ENCODE data around the gene GRIP2.

GRIP2 gene

GRCh38 chr3:14508505-14508819 lies 31.7 kb downstream of the GRIP2 start:
- no peak for DNase-seq (ENCODE audit: low read depth in 2 of 3, low spot score in 1 of 3)

GRCh38 chr3:14507757-14508504 lies 32.2 kb downstream of the GRIP2 start:
- no peak for DNase-seq (ENCODE audit: low read depth in 2 of 3, low spot score in 1 of 3)

GRCh38 chr3:14507305-14507741 lies 32.8 kb downstream of the GRIP2 start:
- DNase-seq (ENCODE audit: low read depth in 2 of 3, low spot score in 1 of 3): no peak

GRCh38 chr3:14506626-14507304 lies 33.4 kb downstream of the GRIP2 start:
- DNase-seq (ENCODE audit: low read depth in 2 of 3, low spot score in 1 of 3): no peak

- no peak for DNase-seq (ENCODE audit: low read depth in 2 of 3, low spot score in 1 of 3)
These were observed 34.2 kb downstream of the GRIP2 start for GRCh38 chr3:14505803-14506500.

GRCh38 chr3:14505001-14505802 lies 34.9 kb downstream of the GRIP2 start:
- DNase-seq (ENCODE audit: low read depth in 2 of 3, low spot score in 1 of 3): no peak

- DNase-seq (ENCODE audit: low read depth in 2 of 3, low spot score in 1 of 3): no peak
These were observed 36.5 kb downstream of the GRIP2 start for GRCh38 chr3:14503706-14504065.

- no peak for DNase-seq (ENCODE audit: low read depth in 2 of 3, low spot score in 1 of 3)
These were observed 37.0 kb downstream of the GRIP2 start for GRCh38 chr3:14503033-14503705.

GRCh38 chr3:14502472-14502871 lies 37.7 kb downstream of the GRIP2 start:
- no peak for DNase-seq (ENCODE audit: low read depth in 2 of 3, low spot score in 1 of 3)

GRCh38 chr3:14497321-14497720 lies 42.8 kb downstream of the GRIP2 start:
- DNase-seq (ENCODE audit: low read depth in 2 of 3, low spot score in 1 of 3): no peak

- no peak for DNase-seq (ENCODE audit: low read depth in 2 of 3, low spot score in 1 of 3)
These were observed 43.8 kb downstream of the GRIP2 start for GRCh38 chr3:14496351-14496750.

GRCh38 chr3:14494973-14495300 lies 45.2 kb downstream of the GRIP2 start:
- DNase-seq (ENCODE audit: low read depth in 2 of 3, low spot score in 1 of 3): no peak

GRCh38 chr3:14494279-14494972 lies 45.7 kb downstream of the GRIP2 start:
- DNase-seq (ENCODE audit: low read depth in 2 of 3, low spot score in 1 of 3): no peak

GRCh38 chr3:14492948-14493881 lies 46.9 kb downstream of the GRIP2 start:
- DNase-seq (ENCODE audit: low read depth in 2 of 3, low spot score in 1 of 3): no peak

- DNase-seq (ENCODE audit: low read depth in 2 of 3, low spot score in 1 of 3): no peak
These were observed 48.5 kb downstream of the GRIP2 start for GRCh38 chr3:14491396-14492190.

- DNase-seq (ENCODE audit: low read depth in 2 of 3, low spot score in 1 of 3): no peak
These were observed 49.3 kb downstream of the GRIP2 start for GRCh38 chr3:14490831-14491230.

- no peak for DNase-seq (ENCODE audit: low read depth in 2 of 3, low spot score in 1 of 3)
These were observed 49.9 kb downstream of the GRIP2 start for GRCh38 chr3:14490255-14490654.

- DNase-seq (ENCODE audit: low read depth in 2 of 3, low spot score in 1 of 3): no peak
These were observed 50.5 kb downstream of the GRIP2 start for GRCh38 chr3:14489641-14490040.

Data from stimulated activated CD4-positive, alpha-beta T cell treated with anti-CD3 and anti-CD28 coated beads, Interleukin-12 subunit alpha, Interleukin-12 subunit beta, amount 100 ng/mL, for 48 hours (primary cell).